Lower leg skin (tissue), 4 donors: ENCODE data around the gene PPP2R5E. TPM values are rescaled to one million over a fixed set of nuclear protein-coding genes. Genes with fewer than 3 reads are reported as not detected.
"Not testable (repeated sequence)": the region's sequence is repeated elsewhere in the genome, so short reads cannot be mapped to it uniquely, and the experiment has no call there.

Experiments
- DNase-seq, 2 donors: peaks; one replicate each; pipeline ENCODE4 v3.0.0-alpha.2; 2019; ENCODE audit warnings: low spot score in 2 of 2
- H3K4me3 ChIP-seq: fragments of 200-600 bp; sonication (generic); 2 replicates; pipeline ENCODE4 v1.5.1; 2017; ENCODE audit warnings: mild to moderate bottlenecking, low read depth; ENCODE audit not compliant: poor library complexity, severe bottlenecking
- CTCF ChIP-seq, 3 donors: fragments of 450-650 bp; IDR thresholded peaks; one replicate each; pipeline ENCODE4 v1.5.1; 2016; ENCODE audit warnings: antibody characterized with exemption in 3 of 3, mild to moderate bottlenecking in 3 of 3, moderate library complexity in 2 of 3
- POLR2A ChIP-seq, 2 donors: fragments of 450-650 bp; IDR thresholded peaks; one replicate each; pipeline ENCODE4 v1.6.1; 2016 to 2017; ENCODE audit warnings: antibody characterized with exemption in 2 of 2, mild to moderate bottlenecking in 1 of 2, moderate library complexity in 1 of 2
- WGBS, 2 donors: methylation state at CpG; one replicate each; pipeline ENCODE4 v1.1.5; 2018; 5-methylcytosine and 5-hydroxymethylcytosine counted together
- intact Hi-C: fragments of 100-400 bp; cut with DNase I; formaldehyde crosslinking; loops from one replicate; pipeline ENCODE4 v1.15.0; 2023; ENCODE audit warnings: low total_unique reads
- total RNA-seq, 4 donors: library from RNA; depleted of rRNA; stranded (reverse); fragments of >200 nt; gene quantifications; one replicate each; pipeline ENCODE4 v1.1.0, GENCODE V29; 2016

The PPP2R5E gene
- total RNA-seq = 10 to 100 TPM; 15.0 to 22.5 (median 18.2) TPM

- TF ChIP-seq POLR2A (IDR thresholded peaks at IDR 0.05) = peak in 1 of 2 donors; percentile 33
- TF ChIP-seq CTCF (IDR thresholded peaks at IDR 0.05) = no peak
- intact Hi-C loops = loop anchor here (10.0 kb wide), 1 partner anchor 148 kb away; no protein-coding TSS in a partner anchor
- peak within 1 kb of the TSS; percentile 92 for H3K4me3 ChIP-seq
- peak; percentile 99 to 100 for DNase-seq
- WGBS, 2 donors = 0% methylated on average over 46 to 64 of the region's 78 CpGs
Measured at GRCh38 chr14:63543000-63543825, at the start of gene PPP2R5E. Gene PPP2R5E (minus strand): TSS chr14:63543377. CDS start chr14:63539685, 3,692 bp downstream.

- DNase-seq, intact Hi-C loops, H3K4me3 ChIP-seq: not testable (repeated sequence)
- WGBS, 2 donors = 85 to 86% methylated on average over 8 of the region's 8 CpGs
Measured at GRCh38 chr14:63583046-63583445, 39.9 kb upstream of the PPP2R5E start.

GRCh38 chr14:63581491-63581890 is 38.3 kb upstream of the PPP2R5E start:
- 50 to 56% methylated on average over 4 of the region's 4 CpGs for WGBS, 2 donors
- H3K4me3 ChIP-seq = no peak overlapping the region
- intact Hi-C loops = no loop called here
- no peak for DNase-seq
- no peak for TF ChIP-seq POLR2A (IDR thresholded peaks at IDR 0.05)
- no peak for TF ChIP-seq CTCF (IDR thresholded peaks at IDR 0.05)

- TF ChIP-seq POLR2A (IDR thresholded peaks at IDR 0.05) = no peak
- TF ChIP-seq CTCF (IDR thresholded peaks at IDR 0.05) = no peak
- no peak overlapping the region for H3K4me3 ChIP-seq
- 92 to 97% methylated on average over 1 of the region's 1 CpG for WGBS, 2 donors
- DNase-seq = no peak
- intact Hi-C loops = no loop called here
Measured at GRCh38 chr14:63578300-63578699, 35.1 kb upstream of the PPP2R5E start.

- TF ChIP-seq CTCF (IDR thresholded peaks at IDR 0.05) = no peak
- no peak for TF ChIP-seq POLR2A (IDR thresholded peaks at IDR 0.05)
- no peak overlapping the region for H3K4me3 ChIP-seq
- intact Hi-C loops = no loop called here
- WGBS, 2 donors = 59 to 70% methylated on average over 4 of the region's 4 CpGs
- no peak for DNase-seq
Measured at GRCh38 chr14:63573581-63573980, 30.4 kb upstream of the PPP2R5E start.

- no peak overlapping the region for H3K4me3 ChIP-seq
- intact Hi-C loops = no loop called here
- TF ChIP-seq CTCF (IDR thresholded peaks at IDR 0.05) = no peak
- TF ChIP-seq POLR2A (IDR thresholded peaks at IDR 0.05) = no peak
- no peak for DNase-seq
- 74 to 81% methylated on average over 3 of the region's 3 CpGs for WGBS, 2 donors
Measured at GRCh38 chr14:63565448-63565847, 22.3 kb upstream of the PPP2R5E start.
